GM19351 (cell line): ENCODE data around the gene ZC3H12A.
"Not testable (repeated sequence)": the region's sequence is repeated elsewhere in the genome, so short reads cannot be mapped to it uniquely, and the experiment has no call there.

ENCODE experiments used
- ATAC-seq: cut with Tn5 transposase; IDR thresholded peaks from one replicate; pipeline ENCODE4 v1.9.1; 2021; ENCODE audit warnings: mild to moderate bottlenecking, moderate library complexity; ENCODE audit not compliant: unreplicated experiment

The ZC3H12A gene

GRCh38 chr1:37498872-37499617, 24.7 kb downstream of the ZC3H12A start:
- no peak for ATAC-seq

DNA sequence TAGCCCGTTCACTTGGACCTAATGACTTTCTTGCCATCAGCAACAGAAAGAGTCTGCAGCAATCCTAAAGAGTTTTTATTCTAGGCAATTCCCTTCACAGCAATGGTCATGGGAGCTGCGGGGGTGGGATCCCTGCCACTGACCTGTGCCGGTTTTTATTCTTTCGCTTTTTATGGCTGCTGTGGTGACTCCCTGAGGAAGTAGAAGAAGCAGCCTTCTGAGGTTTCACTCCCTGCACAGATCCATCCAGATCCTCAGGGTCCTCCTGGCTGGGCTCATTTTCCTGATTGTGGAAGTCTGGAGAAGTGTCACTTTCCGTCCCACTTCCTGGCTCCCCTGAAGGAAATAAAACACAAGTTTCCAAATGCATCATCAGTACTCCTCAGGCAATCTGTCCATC, 27.3 kb downstream of the ZC3H12A start:
- ATAC-seq = no peak

DNA sequence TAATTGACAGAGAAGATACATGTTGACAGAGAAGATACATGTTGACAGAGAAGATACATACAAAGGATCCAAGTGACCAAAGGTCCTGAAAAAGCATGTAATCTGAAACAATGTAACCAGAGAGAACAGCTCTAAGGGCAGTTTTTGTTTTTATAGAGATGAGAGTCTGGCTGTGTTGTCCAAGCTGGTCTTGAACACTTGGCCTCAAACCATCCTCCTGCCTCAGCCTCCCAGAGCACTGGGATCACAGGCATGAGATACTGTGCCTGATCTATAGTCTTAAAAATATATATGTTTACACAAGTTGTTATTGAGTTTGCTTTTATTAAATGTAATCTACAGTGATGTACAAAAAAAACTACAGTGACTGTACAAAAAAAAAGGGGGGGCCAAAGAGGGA, 27.7 kb downstream of the ZC3H12A start:
- ATAC-seq = no peak

DNA sequence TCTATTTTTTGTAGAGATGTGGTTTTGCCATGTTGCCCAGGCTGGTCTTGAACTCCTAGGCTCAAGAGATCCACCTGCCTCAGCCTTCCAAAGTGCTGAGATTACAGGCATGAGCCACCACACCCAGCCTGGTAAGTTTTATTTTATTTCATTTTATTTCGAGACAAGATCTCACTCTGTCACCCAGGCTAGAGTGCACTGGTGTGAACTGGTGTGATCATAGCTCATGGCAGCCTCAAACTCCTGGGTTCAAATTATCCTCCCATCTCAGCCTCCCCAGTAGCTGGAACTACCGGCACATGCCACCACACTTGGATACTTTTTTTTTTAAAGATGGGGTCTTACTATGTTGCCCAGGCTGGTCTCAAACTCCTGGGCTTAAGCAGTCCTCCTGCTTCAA, 28.4 kb downstream of the ZC3H12A start:
- not testable (repeated sequence) for ATAC-seq

GRCh38 chr1:37506740-37507139, 32.4 kb downstream of the ZC3H12A start:
- ATAC-seq = no peak

DNA sequence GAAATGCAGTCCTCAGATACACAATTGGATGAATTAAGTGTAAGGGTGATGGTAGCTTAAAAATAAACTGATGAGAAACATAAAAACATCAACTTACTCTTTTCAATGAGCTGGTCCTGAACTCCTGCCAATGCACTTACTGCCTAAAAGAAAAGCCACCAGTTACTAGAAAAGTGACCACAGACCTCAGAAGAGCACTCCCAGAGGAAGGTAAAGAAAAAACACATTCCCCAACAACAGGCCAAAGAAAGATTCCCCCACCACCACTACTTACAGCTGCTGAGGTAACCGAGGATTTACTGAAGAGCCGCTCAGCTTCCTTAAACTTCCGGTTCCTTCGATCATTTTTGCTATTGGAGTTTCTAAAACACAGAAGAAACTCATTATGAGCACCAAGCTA, 34.8 kb downstream of the ZC3H12A start:
- no peak for ATAC-seq

DNA sequence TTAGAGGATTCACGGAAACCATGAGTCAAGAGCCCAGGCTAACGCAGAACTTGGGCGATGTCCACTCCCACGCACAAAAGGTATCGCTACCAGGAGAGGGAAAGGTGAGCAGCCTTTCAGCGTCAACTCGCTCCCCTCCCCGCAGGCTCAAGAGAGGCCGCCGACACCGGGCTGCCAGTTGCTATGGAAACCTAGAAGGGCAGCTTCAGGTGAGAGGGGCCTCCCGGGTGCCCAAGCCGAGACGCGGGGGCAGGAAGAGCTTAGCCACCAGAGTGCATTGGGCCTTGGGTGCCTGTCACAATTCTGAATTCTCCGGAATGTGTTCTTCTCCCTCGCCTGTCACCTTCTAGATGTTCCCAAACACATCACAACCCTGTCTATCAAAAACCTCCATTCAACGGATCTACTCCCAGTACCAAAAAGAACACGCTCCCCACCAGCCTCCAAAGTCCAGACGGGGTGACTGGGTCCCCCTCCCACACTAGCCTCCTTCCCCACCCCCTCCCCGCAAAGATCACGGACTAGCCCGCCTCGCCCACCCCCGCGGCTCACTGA, 39.5 kb downstream of the ZC3H12A start:
- peak; percentile 43 for ATAC-seq

DNA sequence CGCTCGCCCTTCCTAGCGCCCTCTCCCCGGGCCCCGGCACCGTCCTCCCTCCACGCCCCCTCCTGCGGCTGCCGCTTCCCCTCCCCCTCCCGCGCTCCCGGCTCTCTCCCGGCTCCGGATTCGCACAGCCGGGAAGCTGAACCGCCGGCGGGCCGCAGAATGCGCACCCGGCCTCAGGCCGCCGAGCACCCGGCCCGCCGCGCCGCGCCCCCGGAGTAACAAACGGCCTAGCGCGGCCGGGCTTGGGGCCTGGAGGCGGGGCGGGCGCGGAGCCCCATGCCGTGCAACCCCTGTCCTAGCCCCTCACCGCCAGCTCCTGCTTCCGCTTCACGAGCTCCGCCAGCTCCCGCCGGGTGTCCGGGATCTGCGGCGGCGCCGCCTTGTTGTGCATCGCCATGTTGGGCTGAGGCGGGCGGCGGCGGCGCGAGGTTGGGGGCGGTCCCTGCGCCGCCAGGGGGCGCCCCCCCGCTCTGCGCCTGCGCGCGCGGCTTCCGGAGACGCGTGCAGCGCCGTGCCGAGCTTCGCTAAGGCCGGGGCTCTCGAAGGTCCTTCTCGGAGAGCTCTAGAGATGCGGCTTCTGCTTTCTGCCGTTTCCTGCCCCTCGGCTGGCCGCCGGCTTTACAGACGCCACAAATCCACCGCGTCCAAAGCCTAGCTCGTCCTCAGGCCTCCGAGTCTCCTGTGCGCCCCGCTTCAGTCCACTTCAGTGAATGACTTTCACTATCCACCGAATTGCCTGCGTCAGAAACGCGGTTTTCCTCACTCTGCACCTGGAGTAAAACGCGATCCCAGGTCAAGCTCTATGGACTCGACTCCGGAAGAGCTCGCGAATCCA, 40.2 kb downstream of the ZC3H12A start, which contains the start of gene MEAF6:
TSS of gene MEAF6 (minus strand) at position 417 of the 835 bp plus-strand sequence. CDS start at position 397, 20 bp downstream.
- ATAC-seq = peak; percentile 85

DNA sequence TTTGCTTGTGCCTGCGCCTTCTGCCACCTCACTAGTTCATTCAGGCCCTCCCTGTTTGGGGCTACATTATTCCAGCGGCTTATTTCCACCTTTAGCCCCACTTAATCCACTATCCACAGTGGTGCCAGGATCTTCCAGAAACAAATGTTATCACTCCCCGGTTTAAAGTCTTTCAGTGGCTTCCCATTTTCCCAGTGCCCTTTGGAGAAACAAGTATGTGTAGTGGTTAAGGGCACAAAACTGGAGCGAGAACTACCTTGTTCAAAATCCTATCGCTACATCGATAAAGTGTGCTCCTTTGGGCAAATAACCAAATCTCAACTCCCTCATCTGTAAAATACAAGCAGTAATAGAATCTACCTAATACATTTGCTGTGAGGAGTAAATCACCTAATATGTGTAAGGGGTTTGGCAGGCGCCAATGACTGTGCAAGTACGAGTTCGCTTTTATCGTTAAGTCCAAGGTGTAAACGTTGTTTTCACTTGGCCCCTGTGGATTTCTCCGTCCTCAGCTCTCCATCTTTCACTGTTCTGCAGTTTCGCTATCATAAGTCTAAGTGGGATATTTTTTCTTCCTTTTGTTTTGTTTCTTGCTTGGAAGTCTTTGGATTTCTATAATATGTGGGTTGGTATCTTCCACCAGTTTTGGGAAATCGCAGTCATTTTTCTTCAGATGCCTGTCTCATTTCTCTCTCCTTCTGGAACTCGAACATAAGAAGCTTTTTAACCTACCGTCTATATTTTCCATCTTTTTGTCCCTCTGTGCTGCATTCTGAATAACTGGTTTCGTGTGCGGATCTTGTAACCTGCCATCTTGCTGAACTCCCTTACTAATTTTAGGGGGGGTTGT, 41.0 kb downstream of the ZC3H12A start:
- no peak for ATAC-seq

GRCh38 chr1:37517569-37517968, 43.2 kb downstream of the ZC3H12A start:
- no peak for ATAC-seq

DNA sequence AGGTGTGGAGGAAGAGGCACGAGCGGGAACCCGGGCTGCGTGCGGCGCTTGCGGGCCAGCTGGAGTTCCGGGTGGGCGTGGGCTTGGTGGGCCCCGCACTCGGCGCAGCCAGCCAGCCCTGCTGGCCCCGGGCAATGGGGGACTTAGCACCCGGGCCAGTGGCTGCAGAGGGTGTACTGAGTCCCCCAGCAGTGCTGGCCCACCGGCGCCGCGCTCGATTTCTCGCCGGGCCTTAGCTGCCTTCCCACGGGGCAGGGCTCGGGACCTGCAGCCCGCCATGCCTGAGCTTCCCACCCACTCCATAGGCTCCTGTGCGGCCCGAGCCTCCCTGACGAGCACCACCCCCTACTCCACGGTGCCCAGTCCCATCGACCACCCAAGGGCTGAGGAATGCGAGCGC, 43.9 kb downstream of the ZC3H12A start:
- not testable (repeated sequence) for ATAC-seq

DNA sequence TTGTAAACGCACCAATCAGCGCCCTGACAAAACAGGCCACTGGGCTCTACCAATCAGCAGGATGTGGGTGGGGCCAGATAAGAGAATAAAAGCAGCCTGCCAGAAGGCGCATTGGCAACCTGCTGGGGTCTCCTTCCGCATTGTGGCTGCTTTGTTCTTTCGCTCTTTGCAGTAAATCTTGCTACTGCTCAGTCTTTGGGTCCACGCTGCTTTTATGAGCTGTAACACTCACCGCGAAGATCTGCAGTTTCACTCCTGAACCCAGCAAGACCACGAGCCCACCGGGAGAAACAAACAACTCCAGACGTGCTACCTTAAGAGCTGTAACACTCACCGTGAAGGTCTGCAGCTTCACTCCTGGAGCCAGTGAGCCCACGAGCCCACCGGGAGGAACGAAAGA, 44.5 kb downstream of the ZC3H12A start:
- ATAC-seq = not testable (repeated sequence)

DNA sequence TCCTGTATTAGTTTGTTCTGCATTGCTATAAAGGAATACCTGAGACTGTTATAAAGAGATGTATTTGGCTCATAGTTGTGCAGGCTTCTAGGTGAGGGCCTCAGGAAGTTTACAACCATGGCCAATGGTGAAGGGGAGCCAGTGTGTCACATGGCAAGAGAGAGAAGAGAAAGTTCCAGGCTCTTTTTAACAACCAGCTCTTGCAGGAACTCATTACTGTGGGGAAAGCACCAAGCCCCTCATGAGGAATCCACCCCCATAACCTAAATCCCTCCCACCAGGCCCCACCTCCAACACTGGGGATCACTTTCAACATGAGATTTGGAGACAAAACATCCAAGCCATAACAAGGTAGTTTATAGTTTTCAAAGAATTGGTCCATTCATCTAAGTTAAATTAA, 45.2 kb downstream of the ZC3H12A start:
- no peak for ATAC-seq

DNA sequence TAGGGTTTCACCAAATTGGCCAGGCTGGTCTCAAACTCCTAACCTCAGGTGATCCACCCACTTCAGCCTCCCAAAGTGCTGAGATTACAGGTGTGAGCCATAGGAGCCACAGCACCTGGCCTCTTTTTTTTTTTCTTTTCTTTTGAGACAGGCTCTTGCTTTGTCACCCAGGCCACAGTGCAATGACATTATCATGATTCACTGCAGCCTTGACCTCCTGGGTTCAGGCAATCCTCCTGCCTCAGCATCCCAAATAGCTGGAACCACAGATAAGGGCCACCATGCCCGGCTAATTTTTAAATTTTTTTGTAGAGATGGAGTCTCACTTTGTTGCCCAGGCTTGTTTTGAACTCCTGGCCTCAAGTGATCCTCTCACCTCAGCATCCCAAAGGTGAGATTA, 55.5 kb downstream of the ZC3H12A start:
- not testable (repeated sequence) for ATAC-seq

DNA sequence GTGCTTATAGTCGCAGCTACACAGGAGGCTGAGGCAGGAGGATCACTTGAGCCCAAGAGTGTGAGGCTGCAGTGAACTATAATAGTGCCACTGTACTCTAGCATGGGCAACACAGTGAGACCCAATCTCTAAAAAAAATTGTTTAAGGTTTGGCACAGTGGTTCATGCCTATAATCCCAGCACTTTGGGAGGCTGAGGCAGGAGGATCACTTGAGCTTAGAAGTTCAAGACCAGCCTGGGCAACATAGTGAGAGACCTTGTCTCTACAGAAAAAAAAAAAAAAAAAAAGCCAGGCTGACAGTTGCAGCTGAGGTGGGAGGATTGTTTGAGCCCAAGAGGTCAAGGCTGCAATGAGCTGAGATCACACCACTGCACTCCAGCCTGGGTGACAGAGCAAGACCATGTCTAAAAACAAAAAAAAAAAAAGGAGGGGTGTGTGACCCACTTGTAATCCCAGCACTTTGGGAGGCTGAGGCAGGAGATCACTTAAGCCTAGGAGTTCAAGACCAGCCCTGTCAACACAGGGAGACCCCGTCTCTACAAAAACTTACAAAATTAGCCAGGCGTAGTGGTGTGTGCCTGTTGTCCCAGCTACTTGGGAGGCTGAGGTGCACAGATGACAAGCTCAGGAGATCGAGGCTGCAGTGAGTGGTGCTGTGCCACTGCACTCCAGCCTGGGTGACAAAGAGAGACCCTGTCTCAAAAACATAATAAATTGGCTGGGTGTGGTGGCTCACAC, 58.2 kb downstream of the ZC3H12A start:
- ATAC-seq = not testable (repeated sequence)

DNA sequence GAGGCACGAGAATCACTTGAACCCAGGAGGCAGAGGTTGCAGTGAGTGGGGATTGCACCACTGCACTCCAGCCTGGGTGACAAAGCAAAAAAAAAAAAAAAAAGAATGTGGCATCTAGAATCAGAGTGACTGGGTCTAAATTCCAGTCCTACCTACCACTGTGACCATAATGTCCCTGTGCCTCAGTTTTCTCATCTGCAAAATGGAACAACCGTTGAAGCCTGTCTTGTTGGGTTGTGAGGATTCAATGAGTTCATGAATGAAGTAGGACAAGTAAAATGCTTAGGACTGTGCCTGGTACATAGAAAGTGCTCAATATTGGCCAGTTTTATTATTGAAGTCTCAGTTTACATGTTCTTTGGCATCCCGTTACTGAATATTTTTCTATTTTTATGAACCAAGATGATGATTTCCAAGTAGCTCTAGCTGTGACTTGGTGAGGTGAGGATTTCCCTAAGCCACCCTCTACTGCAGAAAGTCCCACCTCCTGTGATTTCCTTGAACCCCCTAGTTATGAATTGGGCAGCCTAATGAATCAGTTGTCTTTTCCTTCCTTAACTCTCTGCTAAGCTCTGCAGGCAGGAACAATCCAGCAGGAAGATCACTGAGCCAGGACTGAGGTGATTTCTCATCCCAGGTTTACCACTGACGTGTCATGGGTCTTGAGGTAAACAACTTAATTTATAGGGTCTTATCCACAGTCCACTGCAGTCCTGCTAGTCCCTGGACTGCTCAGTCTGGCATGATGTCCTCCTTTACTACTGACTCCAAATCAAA, 59.1 kb downstream of the ZC3H12A start:
- no peak for ATAC-seq
